NCI-H446 (cell line): ENCODE measurements around the gene MBD5.

Experiments used
- DNase-seq, 2 experiments: peaks; one replicate each; lab custom pipeline; 2025; lab: John Stamatoyannopoulos, UW

The MBD5 gene

GRCh38 chr2:148548716-148549400 is 528.0 kb downstream of the MBD5 start:
- peak; percentile 62 to 64 for DNase-seq

DNA sequence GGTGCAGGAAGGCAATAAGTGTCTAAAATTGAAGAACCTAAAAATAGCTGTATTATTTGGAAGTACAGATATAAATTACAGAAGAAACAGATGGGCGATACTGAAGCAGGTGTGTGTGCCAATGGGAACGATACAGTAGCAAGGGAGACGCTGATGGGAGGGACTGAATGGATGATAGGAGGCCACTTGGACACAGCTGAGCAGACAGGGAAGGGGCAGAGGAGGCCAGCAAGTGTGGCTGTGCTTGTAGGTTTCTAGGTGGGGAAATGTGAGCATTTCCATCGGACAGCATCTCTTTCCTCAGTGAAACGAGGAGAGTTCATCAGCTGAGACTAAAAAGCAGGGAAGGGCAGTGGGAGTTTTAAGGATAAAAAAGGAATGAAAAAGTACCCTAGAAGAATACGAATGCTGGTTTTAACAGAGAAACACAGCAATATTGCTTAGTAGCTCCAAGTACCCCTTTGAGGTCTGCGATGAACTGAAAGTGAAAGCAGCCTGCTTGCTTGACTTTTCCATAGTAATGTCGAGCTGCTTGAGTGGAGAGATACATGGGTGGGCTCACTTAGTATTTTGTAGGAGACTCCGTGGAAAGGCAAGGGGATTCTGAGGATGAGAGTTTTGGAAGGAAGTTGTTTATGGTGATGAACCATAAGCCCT is 531.9 kb downstream of the MBD5 start:
- no peak for DNase-seq

GRCh38 chr2:148553332-148553887 is 532.5 kb downstream of the MBD5 start:
- DNase-seq: no peak

- no peak for DNase-seq
These were observed 533.8 kb downstream of the MBD5 start for GRCh38 chr2:148554459-148555247.

GRCh38 chr2:148555622-148556294 is 534.9 kb downstream of the MBD5 start:
- no peak for DNase-seq

DNA sequence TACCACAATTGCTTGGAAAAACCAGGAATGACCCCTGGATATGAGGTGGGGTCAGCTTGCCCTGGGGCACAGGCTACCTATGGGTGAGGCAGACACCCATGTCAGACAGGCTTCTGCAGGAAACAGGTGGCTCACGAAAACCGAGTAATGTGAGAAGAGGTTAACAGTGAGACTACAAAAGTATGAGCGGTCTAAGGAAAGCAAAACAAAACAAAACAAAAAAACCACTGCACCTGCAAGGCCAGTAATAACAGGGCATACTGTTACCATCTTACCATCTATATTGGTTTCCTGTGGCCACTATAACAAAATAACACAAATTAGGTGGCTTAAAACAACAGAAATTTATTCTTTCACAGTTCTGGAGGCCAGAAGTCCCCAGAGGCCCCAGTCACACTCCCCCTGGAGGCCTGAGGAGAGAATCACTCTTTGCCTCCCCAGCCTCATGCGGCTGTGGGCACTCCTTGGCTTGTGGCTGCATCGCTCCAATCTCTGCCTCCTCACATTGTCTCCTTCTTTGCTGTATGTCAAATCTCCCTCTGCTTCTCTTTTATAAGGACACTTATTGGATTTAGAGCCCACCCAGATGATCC is 537.0 kb downstream of the MBD5 start:
- no peak for DNase-seq

- no peak for DNase-seq
These were observed 539.6 kb downstream of the MBD5 start for GRCh38 chr2:148560496-148560895.

DNA sequence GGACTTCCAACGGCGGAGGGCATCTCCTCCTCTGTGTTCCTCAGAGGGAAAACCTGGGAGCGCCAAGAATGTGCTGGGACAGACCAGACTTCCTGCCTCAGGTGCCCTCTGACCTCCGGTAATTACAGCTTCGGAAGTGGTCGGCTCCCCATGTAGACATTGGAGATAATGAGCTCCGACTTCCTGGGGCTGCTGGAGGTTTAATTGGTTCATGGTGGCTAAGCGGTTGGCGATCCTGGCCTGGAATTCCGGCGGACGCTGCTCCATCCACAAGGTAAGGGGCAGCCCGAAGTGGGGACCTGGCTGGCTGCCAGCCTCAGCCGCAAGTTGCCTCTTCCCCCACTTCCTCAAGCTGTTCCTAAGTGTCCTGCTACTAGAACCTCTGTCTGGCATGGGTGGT is 540.5 kb downstream of the MBD5 start:
- DNase-seq: no peak

- peak in 1 of 2 experiments; percentile 14 for DNase-seq
These were observed 544.5 kb downstream of the MBD5 start for GRCh38 chr2:148565272-148565894.
